ENCODE measurements around the gene COL4A6. TPM values are rescaled to one million over a fixed set of nuclear protein-coding genes. Genes with fewer than 3 reads are reported as not detected.

COL4A6 gene
- total RNA-seq, 1 donor from 2014 or later: 40.5 TPM

- H3K4me1 Mint-ChIP-seq: peaks cover 17% of the 10 kb centered on the region
- Histone ChIP-seq H3F3A (ENCODE audit: low read depth) (no peaks in the 10 kb centered on the region), H3K4me3 (no peak overlapping the region), H3K9me3 (ENCODE audit: low read depth) (no peaks in the 10 kb centered on the region), H3K9ac (no peak overlapping the region), H3K4me1 (peaks cover 6% of the 10 kb centered on the region), H3K27ac (no peak overlapping the region), H3K27me3 (no peaks in the 10 kb centered on the region), H3K79me2 (ENCODE audit: low read depth) (no peaks in the 10 kb centered on the region), H3K36me3 (no peaks in the 10 kb centered on the region), H2AFZ (replicated peaks) (no peak overlapping the region), H4K20me1 (ENCODE audit: low read depth) (no peaks in the 10 kb centered on the region), H3K4me2 (no peak overlapping the region)
- no peak for DNase-seq (ENCODE audit: low spot score)
- no peak overlapping the region for H3K27ac Mint-ChIP-seq
- H3K4me3 Mint-ChIP-seq: no peak overlapping the region
- H3K36me3 Mint-ChIP-seq: peaks cover 30% of the 10 kb centered on the region
- no peaks in the 10 kb centered on the region for H3K27me3 Mint-ChIP-seq (ENCODE audit: insufficient read depth, low read depth)
- no peak for TF ChIP-seq EZH2 (IDR thresholded peaks at IDR 0.05)
- TF ChIP-seq CTCF (IDR thresholded peaks at IDR 0.05): no peak
- no peak for TF ChIP-seq EZH2phosphoT487 (IDR thresholded peaks at IDR 0.05)
- peaks cover 4% of the 10 kb centered on the region for H3K9me3 Mint-ChIP-seq
Measured at GRCh38 chrX:108268434-108269080, 169.7 kb downstream of the COL4A6 start.

GRCh38 chrX:108267557-108267956, 170.7 kb downstream of the COL4A6 start:
- no peak overlapping the region for H3K9ac ChIP-seq

GRCh38 chrX:108264376-108264775, 173.8 kb downstream of the COL4A6 start:
- no peaks in the 10 kb centered on the region for H3F3A ChIP-seq (ENCODE audit: low read depth)
- H3K4me1 ChIP-seq: peaks cover 5% of the 10 kb centered on the region
- no peaks in the 10 kb centered on the region for H3K79me2 ChIP-seq (ENCODE audit: low read depth)
- H3K27ac ChIP-seq: no peak overlapping the region
- no peak overlapping the region for H3K9ac ChIP-seq
- Mint-ChIP-seq H3K9me3 (peaks cover 21% of the 10 kb centered on the region), H3K4me3 (no peak overlapping the region), H3K27ac (no peak overlapping the region), H3K4me1 (peaks cover 16% of the 10 kb centered on the region), H3K36me3 (peaks cover 49% of the 10 kb centered on the region), H3K27me3 (ENCODE audit: insufficient read depth, low read depth) (no peaks in the 10 kb centered on the region)
- no peaks in the 10 kb centered on the region for H4K20me1 ChIP-seq (ENCODE audit: low read depth)
- no peak for TF ChIP-seq EZH2phosphoT487 (IDR thresholded peaks at IDR 0.05)
- no peak for TF ChIP-seq CTCF (IDR thresholded peaks at IDR 0.05)
- no peak for TF ChIP-seq EZH2 (IDR thresholded peaks at IDR 0.05)
- peaks cover 4% of the 10 kb centered on the region for H3K36me3 ChIP-seq
- H3K9me3 ChIP-seq (ENCODE audit: low read depth): no peaks in the 10 kb centered on the region
- no peak overlapping the region for H2AFZ ChIP-seq (replicated peaks)
- H3K27me3 ChIP-seq: no peaks in the 10 kb centered on the region
- DNase-seq (ENCODE audit: low spot score): no peak
- H3K4me2 ChIP-seq: no peak overlapping the region
- H3K4me3 ChIP-seq: no peak overlapping the region

More at GRCh38 chrX:108267557-108267956, 170.7 kb downstream of the COL4A6 start:
- no peak overlapping the region for H3K4me2 ChIP-seq
- H3K27ac ChIP-seq: no peak overlapping the region
- no peaks in the 10 kb centered on the region for H3K27me3 ChIP-seq
- H3K9me3 ChIP-seq (ENCODE audit: low read depth): no peaks in the 10 kb centered on the region
- Mint-ChIP-seq H3K27me3 (ENCODE audit: insufficient read depth, low read depth) (no peaks in the 10 kb centered on the region), H3K27ac (no peak overlapping the region), H3K4me1 (peaks cover 17% of the 10 kb centered on the region), H3K36me3 (peaks cover 27% of the 10 kb centered on the region), H3K9me3 (peaks cover 4% of the 10 kb centered on the region), H3K4me3 (no peak overlapping the region)
- peaks cover 6% of the 10 kb centered on the region for H3K4me1 ChIP-seq
- H3K36me3 ChIP-seq: no peaks in the 10 kb centered on the region
- H2AFZ ChIP-seq (replicated peaks): no peak overlapping the region
- no peak overlapping the region for H3K4me3 ChIP-seq
- no peaks in the 10 kb centered on the region for H3F3A ChIP-seq (ENCODE audit: low read depth)
- TF ChIP-seq CTCF (IDR thresholded peaks at IDR 0.05) (no peak), EZH2 (IDR thresholded peaks at IDR 0.05) (no peak), EZH2phosphoT487 (IDR thresholded peaks at IDR 0.05) (no peak)
- H3K79me2 ChIP-seq (ENCODE audit: low read depth): no peaks in the 10 kb centered on the region
- no peaks in the 10 kb centered on the region for H4K20me1 ChIP-seq (ENCODE audit: low read depth)
- no peak for DNase-seq (ENCODE audit: low spot score)

Data from neural progenitor cell (in vitro differentiated cells).